HUES64 (cell line): ENCODE measurements around the gene EPB41L5. TPM values are rescaled to one million over a fixed set of nuclear protein-coding genes. Genes with fewer than 3 reads are reported as not detected.
"Not testable (repeated sequence)": the region's sequence is repeated elsewhere in the genome, so short reads cannot be mapped to it uniquely, and the experiment has no call there.

Experiments
- H3K27ac ChIP-seq: 2 replicates; pipeline ENCODE4 v1.7.0; 2013; ENCODE audit warnings: low read depth, low read length, inconsistent platforms
- H3K27me3 ChIP-seq: 2 replicates; pipeline ENCODE4 v1.6.1; 2013; ENCODE audit warnings: mild to moderate bottlenecking, low read length; ENCODE audit not compliant: insufficient read depth
- H3K36me3 ChIP-seq: 2 replicates; pipeline ENCODE4 v1.6.1; 2013; ENCODE audit warnings: mild to moderate bottlenecking, low read length; ENCODE audit not compliant: insufficient read depth
- H3K4me1 ChIP-seq: 2 replicates; pipeline ENCODE4 v1.6.1; 2013; ENCODE audit warnings: mild to moderate bottlenecking, low read length, moderate library complexity; ENCODE audit not compliant: insufficient read depth
- H3K4me3 ChIP-seq: 2 replicates; pipeline ENCODE4 v1.5.1; 2013; ENCODE audit warnings: mild to moderate bottlenecking, low read length, moderate library complexity
- H3K9ac ChIP-seq: 2 replicates; pipeline ENCODE4 v1.6.1; 2013; ENCODE audit warnings: mild to moderate bottlenecking, low read depth, low read length
- H3K9me3 ChIP-seq: 2 replicates; pipeline ENCODE4 v1.6.1; 2013; ENCODE audit warnings: low read depth, low read length; ENCODE audit not compliant: insufficient read depth
- WGBS: fragments of 150-250, 120-280 bp; methylation state at CpG from one replicate; pipeline ENCODE4 v1.1.7; 2013; ENCODE audit warnings: missing lambda C conversion rate; 5-methylcytosine and 5-hydroxymethylcytosine counted together
- polyA plus RNA-seq, 2 experiments: library from polyadenylated mRNA; stranded (reverse); fragments of 50-300 nt; gene quantifications; one replicate each; pipeline ENCODE4 v1.2.3, GENCODE V29; 2013

The EPB41L5 gene
- 23.5 TPM for polyA plus RNA-seq (2013, experiment 1 of 2)
- 23.8 TPM for polyA plus RNA-seq (2013, experiment 2 of 2)

DNA sequence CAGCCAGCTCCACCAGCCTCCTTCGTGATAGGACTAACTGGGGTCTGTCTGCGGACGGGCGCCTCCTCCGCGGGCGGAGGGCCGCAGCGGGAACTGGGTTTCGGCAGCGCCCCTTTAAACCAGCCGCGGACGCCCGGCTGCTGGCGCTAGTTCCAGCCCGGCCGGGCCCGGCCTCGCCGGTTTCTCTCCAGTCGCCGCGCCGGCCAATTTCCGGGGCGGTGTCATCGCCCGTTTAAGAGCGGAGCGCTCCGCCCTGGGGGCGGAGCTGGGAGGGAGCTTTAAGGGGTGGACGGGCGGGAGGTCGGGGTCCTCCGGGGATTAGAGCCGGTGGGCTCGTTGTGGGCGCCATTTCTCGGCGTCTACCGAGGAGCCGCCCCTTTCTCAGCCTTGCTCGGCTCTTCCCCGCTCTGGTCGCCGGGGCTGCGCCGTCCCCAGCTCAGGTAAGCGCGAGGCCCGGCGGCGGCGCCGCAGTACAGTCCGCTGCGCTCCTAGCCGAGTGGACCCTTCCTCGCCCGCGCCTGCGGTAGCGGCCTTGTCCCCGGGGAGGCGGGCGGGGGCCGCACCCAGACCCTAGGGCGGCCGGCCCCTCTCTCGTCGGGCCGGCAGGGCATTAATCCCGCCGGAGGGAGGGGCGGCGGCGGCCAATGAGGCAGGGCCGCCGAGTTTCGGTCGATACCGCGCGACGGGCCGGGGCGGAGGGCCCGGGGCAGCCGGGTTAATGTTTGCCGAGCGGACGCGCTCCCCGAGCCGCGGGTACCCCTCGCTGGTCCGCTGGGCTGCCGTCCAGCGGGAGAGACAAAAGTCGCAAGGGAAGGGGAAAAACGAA, at the start of gene EPB41L5:
Gene EPB41L5 (plus strand): TSS at position 307 of the 826 bp plus-strand sequence. CDS start 6,008 bp downstream, outside the sequence.
- Histone ChIP-seq H3K36me3 (no peaks in the 10 kb centered on the region), H3K27ac (peak within 1 kb of the TSS; percentile 93), H3K9ac (peak within 1 kb of the TSS; percentile 84), H3K9me3 (no peaks in the 10 kb centered on the region), H3K4me1 (peaks cover 28% of the 10 kb centered on the region), H3K4me3 (peak within 1 kb of the TSS; percentile 77), H3K27me3 (peaks cover 14% of the 10 kb centered on the region)
- WGBS: under 1% methylated on average over 104 of the region's 104 CpGs

DNA sequence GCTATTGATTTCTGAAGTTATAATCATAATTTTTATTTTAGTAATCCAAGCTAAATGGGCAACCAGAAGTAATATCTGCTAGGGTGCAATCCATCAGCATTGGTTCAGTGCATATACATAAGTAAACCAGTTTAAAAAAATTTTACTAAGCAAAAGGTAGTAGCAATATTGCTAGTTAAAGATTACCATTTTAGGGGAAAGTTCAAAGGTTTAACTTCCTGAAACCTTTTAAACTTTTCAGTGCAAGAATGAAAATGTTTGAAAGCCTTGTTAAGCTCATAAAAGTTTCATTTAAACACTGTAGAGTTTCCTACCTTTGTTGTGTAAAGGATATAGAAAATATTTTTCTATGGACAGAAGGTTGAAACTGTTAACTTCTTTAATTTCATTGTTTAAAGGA, 31.0 kb upstream of the EPB41L5 start:
- Histone ChIP-seq H3K4me3 (no peak overlapping the region), H3K36me3 (peaks cover 12% of the 10 kb centered on the region), H3K27ac (no peak overlapping the region), H3K9me3 (no peaks in the 10 kb centered on the region), H3K27me3 (no peaks in the 10 kb centered on the region), H3K4me1 (no peaks in the 10 kb centered on the region), H3K9ac (no peak overlapping the region)

DNA sequence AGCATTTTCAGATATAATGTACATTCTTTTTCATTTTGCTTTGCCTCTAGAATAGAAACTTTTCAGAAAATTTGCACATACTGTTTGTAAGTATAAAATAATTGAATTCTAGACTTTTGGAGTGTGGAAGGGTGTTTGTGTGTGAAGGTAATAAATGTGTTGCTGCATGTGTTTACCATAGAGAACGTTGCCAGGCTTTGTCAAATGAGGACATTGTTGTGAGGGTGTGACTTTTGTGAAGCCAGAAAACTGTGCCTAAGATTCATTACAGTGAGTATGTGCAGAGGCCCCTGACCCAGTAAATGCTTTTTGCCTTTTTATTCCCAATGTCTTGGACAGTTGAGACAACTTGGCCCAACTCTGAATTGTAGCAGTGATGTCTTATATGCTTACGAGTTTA, 30.4 kb upstream of the EPB41L5 start:
- H3K9ac ChIP-seq: no peak overlapping the region
- H3K4me3 ChIP-seq: no peak overlapping the region
- 85% methylated on average over 1 of the region's 2 CpGs for WGBS

GRCh38 chr2:119983108-119983507, 29.8 kb upstream of the EPB41L5 start:
- H3K27ac ChIP-seq: no peak overlapping the region
- no peak overlapping the region for H3K9ac ChIP-seq
- no peaks in the 10 kb centered on the region for H3K27me3 ChIP-seq
- H3K9me3 ChIP-seq: 0 out of 2 replicates have a peak, but pooled peaks cover 2% of the 10 kb centered on the region
- no peaks in the 10 kb centered on the region for H3K4me1 ChIP-seq
- H3K4me3 ChIP-seq: no peak overlapping the region
- no peaks in the 10 kb centered on the region for H3K36me3 ChIP-seq
- WGBS: over 99% methylated on average over 3 of the region's 3 CpGs

More for the DNA sequence above, 30.4 kb upstream of the EPB41L5 start:
- Histone ChIP-seq H3K27me3 (no peaks in the 10 kb centered on the region), H3K36me3 (peaks cover 5% of the 10 kb centered on the region), H3K9me3 (no peaks in the 10 kb centered on the region), H3K27ac (no peak overlapping the region), H3K4me1 (no peaks in the 10 kb centered on the region)

DNA sequence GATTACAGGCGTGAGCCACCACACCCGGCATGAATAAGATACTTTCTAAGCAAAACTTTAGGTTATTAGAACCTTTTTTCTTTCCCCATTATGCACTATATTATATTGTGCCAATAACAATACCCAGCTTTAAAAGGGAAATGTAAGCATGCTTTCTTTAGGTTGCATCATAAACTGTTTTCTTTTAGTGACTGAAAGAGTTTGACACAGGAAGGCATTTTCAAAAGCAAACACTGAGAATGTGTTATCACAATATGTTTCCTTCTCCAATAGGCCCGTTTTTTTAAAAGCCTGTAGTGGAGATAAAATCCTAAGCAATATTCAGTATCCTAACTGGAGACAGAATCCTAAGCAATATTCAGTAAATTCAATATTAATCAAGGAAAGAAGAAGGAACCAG, 16.7 kb upstream of the EPB41L5 start:
- no peaks in the 10 kb centered on the region for H3K27me3 ChIP-seq
- 94% methylated on average over 2 of the region's 3 CpGs for WGBS
- no peak overlapping the region for H3K4me3 ChIP-seq
- H3K27ac ChIP-seq: no peak overlapping the region
- H3K36me3 ChIP-seq: no peaks in the 10 kb centered on the region
- no peaks in the 10 kb centered on the region for H3K9me3 ChIP-seq
- H3K9ac ChIP-seq: no peak overlapping the region
- H3K4me1 ChIP-seq: no peaks in the 10 kb centered on the region

- H3K4me1 ChIP-seq, H3K36me3 ChIP-seq, H3K9me3 ChIP-seq, H3K27me3 ChIP-seq, H3K9ac ChIP-seq, H3K27ac ChIP-seq, H3K4me3 ChIP-seq: not testable (repeated sequence)
- 97% methylated on average over 54 of the region's 55 CpGs for WGBS
These were observed 15.7 kb upstream of the EPB41L5 start for GRCh38 chr2:119996896-119997891.

GRCh38 chr2:120001471-120001870, 11.4 kb upstream of the EPB41L5 start:
- WGBS: 84% methylated on average over 1 of the region's 1 CpG
- Histone ChIP-seq H3K9me3 (no peaks in the 10 kb centered on the region), H3K9ac (no peak overlapping the region), H3K4me1 (no peaks in the 10 kb centered on the region), H3K27me3 (no peaks in the 10 kb centered on the region), H3K27ac (no peak overlapping the region), H3K4me3 (no peak overlapping the region), H3K36me3 (no peaks in the 10 kb centered on the region)

DNA sequence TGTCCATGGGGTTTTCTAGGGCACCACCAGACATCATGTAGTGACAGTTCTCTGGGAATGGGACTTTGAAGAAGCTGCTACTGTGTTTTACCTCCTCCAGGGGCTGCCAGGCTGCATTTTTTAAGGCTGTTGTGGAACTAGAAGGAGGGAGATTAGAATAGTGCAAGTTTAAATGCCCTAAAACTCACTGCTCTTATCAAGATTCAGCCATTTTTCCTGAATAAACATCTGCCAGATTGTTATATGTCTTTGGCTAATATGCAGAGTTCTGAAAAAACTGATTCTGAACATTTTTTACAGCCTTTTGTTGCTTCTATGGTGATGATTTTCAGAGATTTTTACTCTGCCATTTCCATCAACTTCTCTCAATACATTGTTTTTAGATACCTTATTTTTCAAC, 8.6 kb upstream of the EPB41L5 start:
- Histone ChIP-seq H3K4me1 (no peaks in the 10 kb centered on the region), H3K36me3 (no peaks in the 10 kb centered on the region), H3K27me3 (no peaks in the 10 kb centered on the region), H3K27ac (no peak overlapping the region), H3K9ac (no peak overlapping the region), H3K9me3 (no peaks in the 10 kb centered on the region), H3K4me3 (no peak overlapping the region)

DNA sequence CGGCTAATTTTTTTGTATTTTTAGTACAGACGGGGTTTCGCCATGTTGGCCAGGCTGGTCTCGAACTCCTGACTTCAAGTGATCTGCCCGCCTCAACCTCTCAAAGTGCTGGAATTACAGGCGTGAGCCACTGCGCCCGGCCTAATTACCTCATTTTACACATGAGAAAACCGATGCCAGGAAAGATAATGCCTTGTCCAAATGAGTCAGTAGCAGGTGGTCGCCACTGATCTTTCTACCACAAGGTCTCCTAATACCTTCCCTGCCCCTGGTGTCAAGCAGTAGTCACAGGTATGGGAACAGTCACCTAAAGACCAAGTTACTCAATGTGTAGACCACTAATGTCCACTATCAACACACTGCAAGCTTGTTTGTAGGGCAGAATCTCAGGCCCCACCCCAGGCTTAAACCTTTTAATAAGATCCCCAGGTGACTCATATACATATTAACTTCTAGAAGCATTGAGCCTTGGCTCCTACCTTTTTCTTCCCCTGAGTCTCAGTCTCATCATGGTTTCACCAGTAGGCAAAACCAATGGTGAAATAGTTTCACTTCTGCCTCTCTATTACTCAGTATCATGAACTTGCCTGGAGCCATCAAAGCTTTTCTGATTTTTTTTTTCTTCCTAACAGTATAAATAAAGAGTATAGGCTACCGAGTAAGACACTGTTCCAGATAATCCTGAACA, 6.9 kb upstream of the EPB41L5 start:
- Histone ChIP-seq H3K27me3 (0 out of 2 replicates have a peak, but pooled peaks cover 2% of the 10 kb centered on the region), H3K4me1 (no peaks in the 10 kb centered on the region), H3K9ac (no peak overlapping the region), H3K4me3 (no peak overlapping the region), H3K27ac (no peak overlapping the region), H3K36me3 (no peaks in the 10 kb centered on the region), H3K9me3 (no peaks in the 10 kb centered on the region)
- 93% methylated on average over 11 of the region's 11 CpGs for WGBS

DNA sequence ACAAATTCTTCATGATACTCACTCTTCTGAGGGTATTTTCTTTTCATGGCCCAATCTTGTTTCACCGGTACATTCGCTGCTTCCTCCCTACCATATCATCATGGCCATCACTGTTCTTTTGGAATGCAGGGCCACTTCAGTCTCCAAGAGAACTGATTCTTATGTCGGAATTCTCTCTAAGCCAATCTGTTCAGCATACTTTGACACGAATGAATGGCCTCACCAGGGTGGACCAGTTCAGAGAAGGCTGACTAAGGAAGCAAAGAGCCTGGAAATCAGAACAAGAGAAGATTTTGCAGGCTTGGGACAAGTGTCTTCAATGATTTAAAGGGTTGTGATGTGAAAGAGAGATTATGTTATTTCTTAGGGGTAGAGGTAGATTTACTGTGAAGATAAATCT, 5.0 kb upstream of the EPB41L5 start:
- no peaks in the 10 kb centered on the region for H3K9me3 ChIP-seq
- H3K27ac ChIP-seq: no peak overlapping the region
- no peaks in the 10 kb centered on the region for H3K36me3 ChIP-seq
- 94% methylated on average over 4 of the region's 4 CpGs for WGBS
- H3K9ac ChIP-seq: no peak overlapping the region
- peaks cover 14% of the 10 kb centered on the region for H3K27me3 ChIP-seq
- H3K4me3 ChIP-seq: no peak overlapping the region
- H3K4me1 ChIP-seq: 0 out of 2 replicates have a peak, but pooled peaks cover 5% of the 10 kb centered on the region
